H1 (cell line): ENCODE results near the gene TLK1.

Source experiments
- CTCF ChIP-seq, 3 experiments: IDR thresholded peaks; 1 replicate in 2 of 3; 2 replicates in 1 of 3; pipeline versions ENCODE4 v1.5.1 to v1.6.1; 2011; ENCODE audit warnings: low read length in 3 of 3, mild to moderate bottlenecking in 3 of 3, inconsistent platforms in 2 of 3, low read depth in 1 of 3, moderate library complexity in 1 of 3; ENCODE audit not compliant: insufficient read depth in 1 of 3; ENCODE audit errors: control extremely low read depth in 1 of 3
- GABPA ChIP-seq: IDR thresholded peaks from 2 replicates; pipeline ENCODE4 v1.6.1; 2011; ENCODE audit warnings: mild to moderate bottlenecking, low read length, moderate library complexity, borderline replicate concordance; ENCODE audit not compliant: insufficient read depth
- JUN ChIP-seq: IDR thresholded peaks from 2 replicates; pipeline ENCODE4 v1.6.1; 2011; ENCODE audit warnings: low read depth, mild to moderate bottlenecking, improper control_type of control experiment, low read length
- PHF8 ChIP-seq: fragments of 200-600 bp; sonication (generic); conservative IDR thresholded peaks from 2 replicates; pipeline ENCODE4 v1.7.1; 2012; ENCODE audit warnings: low read depth, mild to moderate bottlenecking, inconsistent platforms, low read length, moderate library complexity
- POLR2A ChIP-seq, 2 experiments: IDR thresholded peaks; 1 replicate in 1 of 2; 2 replicates in 1 of 2; pipeline ENCODE4 v1.6.1; 2011; ENCODE audit warnings: low read depth in 2 of 2, low read length in 2 of 2, mild to moderate bottlenecking in 2 of 2; ENCODE audit errors: control extremely low read depth in 1 of 2
- POU5F1 ChIP-seq: IDR thresholded peaks from 2 replicates; pipeline ENCODE4 v1.6.1; 2011; ENCODE audit warnings: low read depth, mild to moderate bottlenecking, low read length, moderate library complexity
- RAD21 ChIP-seq, 2 experiments: IDR thresholded peaks in 1 of 2; conservative IDR thresholded peaks in 1 of 2; 2 replicates each; pipeline ENCODE4 v1.6.1; 2011; ENCODE audit warnings: low read depth in 2 of 2, low read length in 2 of 2, improper control_type of control experiment in 1 of 2, inconsistent platforms in 1 of 2, mild to moderate bottlenecking in 1 of 2, moderate library complexity in 1 of 2
- ZNF274 ChIP-seq: IDR thresholded peaks from 2 replicates; pipeline ENCODE4 v1.7.0; 2012; ENCODE audit warnings: low read length, borderline replicate concordance; ENCODE audit errors: extremely low read depth

DNA sequence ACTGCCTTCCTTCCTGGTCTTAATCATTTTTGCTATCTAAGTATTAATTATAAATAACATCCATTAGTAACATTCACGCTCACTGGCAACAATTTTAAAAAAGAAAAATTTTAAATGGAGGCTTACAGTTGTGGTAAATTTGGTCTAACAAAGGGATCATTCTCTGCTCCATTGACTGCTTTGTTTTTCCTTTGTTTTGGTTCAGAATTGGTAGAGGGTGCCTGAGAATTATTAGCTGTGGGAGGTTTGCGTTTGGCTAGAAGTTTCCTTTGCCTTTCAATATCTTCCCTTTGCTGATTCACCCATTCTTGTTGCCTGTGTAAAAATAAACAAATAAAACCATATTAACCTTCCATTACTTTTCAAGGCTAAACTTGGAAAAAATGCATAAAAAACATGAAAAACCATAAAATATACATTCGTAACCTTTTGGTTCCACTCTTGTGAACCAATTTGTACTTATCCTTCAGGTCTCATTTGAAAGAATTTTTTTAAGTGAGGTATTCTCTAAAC is 114.6 kb downstream of the TLK1 start:
- no peak for TF ChIP-seq PHF8
- no peak for TF ChIP-seq GABPA
- no peak for TF ChIP-seq JUN
- no peak for TF ChIP-seq POLR2A (IDR thresholded peaks at IDR 0.05; ENCODE audit: control extremely low read depth in 1 of 2, low read depth in 2 of 2, low read length in 2 of 2)
- TF ChIP-seq RAD21 (IDR thresholded peaks at IDR 0.05 in 1 of 2, conservative IDR thresholded peaks at IDR 0.05 in 1 of 2; ENCODE audit: low read depth in 2 of 2, low read length in 2 of 2): no peak
- TF ChIP-seq ZNF274: no peak
- no peak for TF ChIP-seq CTCF (IDR thresholded peaks at IDR 0.05; ENCODE audit: control extremely low read depth in 1 of 3, insufficient read depth in 1 of 3, low read depth in 1 of 3, low read length in 3 of 3)
- TF ChIP-seq POU5F1: no peak
